Loucy (cell line): ENCODE measurements around the gene DNAH8.
"Not testable (repeated sequence)": the region's sequence is repeated elsewhere in the genome, so short reads cannot be mapped to it uniquely, and the experiment has no call there.

Experiments used
- H2AFZ ChIP-seq: fragments of 200-600 bp; sonication (generic); 2 replicates; pipeline ENCODE4 v1.6.0; 2016; ENCODE audit warnings: antibody characterized with exemption, mild to moderate bottlenecking, low read length, moderate library complexity
- H3F3A ChIP-seq: fragments of 200-600 bp; 2 replicates; pipeline ENCODE4 v1.6.0; 2016; ENCODE audit warnings: antibody characterized with exemption, low read depth, mild to moderate bottlenecking
- H3K27me3 ChIP-seq: fragments of 200-600 bp; sonication (generic); 2 replicates; pipeline ENCODE4 v1.6.1; 2014; ENCODE audit warnings: low read length, mild to moderate bottlenecking; ENCODE audit not compliant: insufficient read depth, poor library complexity, severe bottlenecking
- H3K36me3 ChIP-seq: fragments of 200-600 bp; sonication (generic); 2 replicates; pipeline ENCODE4 v1.6.1; 2016; ENCODE audit warnings: low read length; ENCODE audit not compliant: insufficient read depth
- H3K4me1 ChIP-seq: fragments of 200-600 bp; sonication (generic); 2 replicates; pipeline ENCODE4 v1.5.1; 2014; ENCODE audit warnings: low read length, mild to moderate bottlenecking; ENCODE audit not compliant: insufficient read depth, poor library complexity, severe bottlenecking
- H3K4me2 ChIP-seq: fragments of 200-600 bp; sonication (generic); 2 replicates; pipeline ENCODE4 v1.6.0; 2014; ENCODE audit warnings: antibody characterized with exemption, low read length, low read depth, mild to moderate bottlenecking; ENCODE audit not compliant: poor library complexity, severe bottlenecking
- H3K4me3 ChIP-seq: fragments of 200-600 bp; sonication (generic); 2 replicates; pipeline ENCODE4 v1.5.1; 2014; ENCODE audit warnings: low read length, mild to moderate bottlenecking, mixed read lengths; ENCODE audit not compliant: poor library complexity, severe bottlenecking
- H3K79me2 ChIP-seq: fragments of 200-600 bp; sonication (generic); 2 replicates; pipeline ENCODE4 v1.6.1; 2014; ENCODE audit warnings: low read length; ENCODE audit not compliant: insufficient read depth
- H3K9ac ChIP-seq: fragments of 200-600 bp; sonication (generic); 2 replicates; pipeline ENCODE4 v1.6.0; 2014; ENCODE audit warnings: mild to moderate bottlenecking, low read depth, low read length, moderate library complexity; ENCODE audit not compliant: poor library complexity, severe bottlenecking
- H3K9me2 ChIP-seq: fragments of 200-600 bp; sonication (generic); replicated peaks from 2 replicates; pipeline ENCODE4 v1.6.1; 2016; ENCODE audit warnings: low read depth, low read length, mixed read lengths
- H3K9me3 ChIP-seq: fragments of 200-600 bp; sonication (generic); 2 replicates; pipeline ENCODE4 v1.6.1; 2014; ENCODE audit warnings: mild to moderate bottlenecking, antibody characterized with exemption, low read length, low read depth; ENCODE audit not compliant: insufficient read depth
- H4K20me1 ChIP-seq: fragments of 200-600 bp; sonication (generic); 2 replicates; pipeline ENCODE4 v1.6.0; 2014; ENCODE audit warnings: antibody characterized with exemption, low read length, mild to moderate bottlenecking; ENCODE audit not compliant: insufficient read depth, poor library complexity, severe bottlenecking
- EZH2phosphoT487 ChIP-seq: fragments of 200-600 bp; IDR thresholded peaks from 2 replicates; pipeline ENCODE4 v1.6.1; 2018; ENCODE audit warnings: antibody characterized with exemption, mild to moderate bottlenecking, moderate library complexity, borderline replicate concordance
- TF ChIP-seq, protein P1 (sequence below): fragments of 200-600 bp; sonication (generic); conservative IDR thresholded peaks from 2 replicates; pipeline ENCODE4 v1.5.1; 2014; ENCODE audit warnings: mild to moderate bottlenecking, antibody characterized with exemption, low read length

Gene DNAH8

DNA sequence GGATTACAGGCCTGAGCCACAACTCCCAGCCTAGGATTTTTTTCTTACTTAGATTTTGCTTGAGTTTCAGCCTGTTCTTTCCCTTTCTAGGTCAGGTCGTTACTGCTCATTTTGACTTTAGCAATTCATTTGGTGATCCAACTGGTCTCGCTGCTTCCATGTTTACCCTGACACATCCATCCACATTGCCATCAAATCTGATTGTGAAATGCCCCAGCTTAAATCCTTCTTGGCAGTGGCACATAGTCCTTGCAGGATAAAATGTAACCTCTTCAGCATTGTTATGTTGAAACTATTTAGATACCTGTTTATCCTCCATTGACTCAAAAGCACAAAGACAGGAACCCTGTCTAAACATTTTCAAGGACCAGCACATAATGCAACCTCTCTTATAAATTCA lies 77.2 kb downstream of the DNAH8 start:
- H3K36me3 ChIP-seq, result no peaks in the 10 kb centered on the region
- H2AFZ ChIP-seq, result no peak overlapping the region
- no peak overlapping the region for H3K4me2 ChIP-seq
- no peaks in the 10 kb centered on the region for H3K9me3 ChIP-seq
- H3K4me3 ChIP-seq, result no peak overlapping the region
- H3K27me3 ChIP-seq, result no peaks in the 10 kb centered on the region
- H3K9me2 ChIP-seq, result no peaks in the 10 kb centered on the region
- H3K4me1 ChIP-seq, result peaks cover 6% of the 10 kb centered on the region
- no peaks in the 10 kb centered on the region for H3K79me2 ChIP-seq
- H4K20me1 ChIP-seq, result no peaks in the 10 kb centered on the region
- no peaks in the 10 kb centered on the region for H3F3A ChIP-seq
- TF ChIP-seq EZH2phosphoT487, result no peak
- TF ChIP-seq, protein P1, sequence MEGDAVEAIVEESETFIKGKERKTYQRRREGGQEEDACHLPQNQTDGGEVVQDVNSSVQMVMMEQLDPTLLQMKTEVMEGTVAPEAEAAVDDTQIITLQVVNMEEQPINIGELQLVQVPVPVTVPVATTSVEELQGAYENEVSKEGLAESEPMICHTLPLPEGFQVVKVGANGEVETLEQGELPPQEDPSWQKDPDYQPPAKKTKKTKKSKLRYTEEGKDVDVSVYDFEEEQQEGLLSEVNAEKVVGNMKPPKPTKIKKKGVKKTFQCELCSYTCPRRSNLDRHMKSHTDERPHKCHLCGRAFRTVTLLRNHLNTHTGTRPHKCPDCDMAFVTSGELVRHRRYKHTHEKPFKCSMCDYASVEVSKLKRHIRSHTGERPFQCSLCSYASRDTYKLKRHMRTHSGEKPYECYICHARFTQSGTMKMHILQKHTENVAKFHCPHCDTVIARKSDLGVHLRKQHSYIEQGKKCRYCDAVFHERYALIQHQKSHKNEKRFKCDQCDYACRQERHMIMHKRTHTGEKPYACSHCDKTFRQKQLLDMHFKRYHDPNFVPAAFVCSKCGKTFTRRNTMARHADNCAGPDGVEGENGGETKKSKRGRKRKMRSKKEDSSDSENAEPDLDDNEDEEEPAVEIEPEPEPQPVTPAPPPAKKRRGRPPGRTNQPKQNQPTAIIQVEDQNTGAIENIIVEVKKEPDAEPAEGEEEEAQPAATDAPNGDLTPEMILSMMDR, result no peak
- no peak overlapping the region for H3K9ac ChIP-seq

- TF ChIP-seq, protein P1, result no peak
- no peak for TF ChIP-seq EZH2phosphoT487
- Histone ChIP-seq H2AFZ (no peak overlapping the region), H3K27me3 (no peaks in the 10 kb centered on the region), H3K4me2 (no peak overlapping the region), H4K20me1 (no peaks in the 10 kb centered on the region), H3F3A (no peaks in the 10 kb centered on the region), H3K9me3 (no peaks in the 10 kb centered on the region), H3K9me2 (no peaks in the 10 kb centered on the region), H3K4me1 (no peaks in the 10 kb centered on the region), H3K4me3 (no peak overlapping the region), H3K79me2 (no peaks in the 10 kb centered on the region), H3K9ac (no peak overlapping the region), H3K36me3 (no peaks in the 10 kb centered on the region)
Measured at GRCh38 chr6:38794682-38795081, 79.6 kb downstream of the DNAH8 start.

- Histone ChIP-seq H2AFZ (no peak overlapping the region), H3K27me3 (no peaks in the 10 kb centered on the region), H3K9ac (no peak overlapping the region), H3K36me3 (no peaks in the 10 kb centered on the region), H3K4me1 (no peaks in the 10 kb centered on the region), H3K4me2 (no peak overlapping the region), H3K9me3 (no peaks in the 10 kb centered on the region), H3K9me2 (no peaks in the 10 kb centered on the region), H3K79me2 (no peaks in the 10 kb centered on the region), H3K4me3 (no peak overlapping the region), H3F3A (no peaks in the 10 kb centered on the region), H4K20me1 (no peaks in the 10 kb centered on the region)
- TF ChIP-seq EZH2phosphoT487, result no peak
- TF ChIP-seq, protein P1, result no peak
Measured at GRCh38 chr6:38796006-38796405, 80.9 kb downstream of the DNAH8 start.

DNA sequence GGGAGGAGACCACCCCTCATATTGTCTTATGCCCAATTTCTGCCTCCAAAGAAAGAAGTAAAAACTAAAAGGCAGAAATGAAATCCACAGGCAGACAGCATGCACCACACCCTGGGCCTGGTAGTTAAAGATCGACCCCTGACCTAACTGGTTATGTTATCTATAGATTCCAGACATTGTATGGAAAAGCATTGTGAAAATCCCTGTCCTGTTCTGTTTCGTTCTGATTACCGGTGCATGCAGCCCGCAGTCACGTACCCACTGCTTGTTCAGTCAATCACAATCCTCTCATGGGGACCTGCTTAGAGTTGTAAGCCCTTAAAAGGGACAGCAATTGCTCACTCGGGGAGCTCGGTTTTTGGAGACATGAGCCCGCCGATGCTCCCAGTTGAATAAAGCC lies 81.3 kb downstream of the DNAH8 start:
- H3K9me2 ChIP-seq, H3F3A ChIP-seq, H3K27me3 ChIP-seq, H3K9ac ChIP-seq, H4K20me1 ChIP-seq, H3K9me3 ChIP-seq, H3K4me1 ChIP-seq, H3K79me2 ChIP-seq, H3K36me3 ChIP-seq, H3K4me3 ChIP-seq, H2AFZ ChIP-seq, H3K4me2 ChIP-seq: not testable (repeated sequence)
